ENCODE results near the gene DRAM1. TPM values are rescaled to one million over a fixed set of nuclear protein-coding genes. Genes with fewer than 3 reads are reported as not detected.

DRAM1 gene
- total RNA-seq, 3 donors from 2014 or later = 31.2 to 32.4 (median 31.6) TPM

DNA sequence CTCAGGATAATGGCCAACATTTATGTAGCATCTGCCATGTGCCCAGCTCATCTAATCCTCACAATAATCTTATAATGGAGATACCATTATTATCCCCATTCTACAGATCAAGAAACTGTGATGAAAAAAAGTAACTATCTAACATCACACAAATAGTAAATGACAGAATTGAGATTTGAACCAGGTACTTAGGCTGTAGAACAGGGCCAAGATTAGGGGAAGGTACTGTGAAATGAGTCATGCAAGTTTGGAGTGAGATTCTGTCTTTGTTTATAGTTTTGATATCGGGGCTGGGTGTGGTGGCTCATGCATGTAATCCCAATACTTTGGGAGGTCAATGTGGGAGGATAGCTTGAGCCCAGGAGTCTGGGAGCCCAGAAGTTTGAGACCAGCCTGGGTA is 45.4 kb upstream of the DRAM1 start:
- no peak for TF ChIP-seq POLR2A (IDR thresholded peaks at IDR 0.05)
- TF ChIP-seq, protein P1, sequence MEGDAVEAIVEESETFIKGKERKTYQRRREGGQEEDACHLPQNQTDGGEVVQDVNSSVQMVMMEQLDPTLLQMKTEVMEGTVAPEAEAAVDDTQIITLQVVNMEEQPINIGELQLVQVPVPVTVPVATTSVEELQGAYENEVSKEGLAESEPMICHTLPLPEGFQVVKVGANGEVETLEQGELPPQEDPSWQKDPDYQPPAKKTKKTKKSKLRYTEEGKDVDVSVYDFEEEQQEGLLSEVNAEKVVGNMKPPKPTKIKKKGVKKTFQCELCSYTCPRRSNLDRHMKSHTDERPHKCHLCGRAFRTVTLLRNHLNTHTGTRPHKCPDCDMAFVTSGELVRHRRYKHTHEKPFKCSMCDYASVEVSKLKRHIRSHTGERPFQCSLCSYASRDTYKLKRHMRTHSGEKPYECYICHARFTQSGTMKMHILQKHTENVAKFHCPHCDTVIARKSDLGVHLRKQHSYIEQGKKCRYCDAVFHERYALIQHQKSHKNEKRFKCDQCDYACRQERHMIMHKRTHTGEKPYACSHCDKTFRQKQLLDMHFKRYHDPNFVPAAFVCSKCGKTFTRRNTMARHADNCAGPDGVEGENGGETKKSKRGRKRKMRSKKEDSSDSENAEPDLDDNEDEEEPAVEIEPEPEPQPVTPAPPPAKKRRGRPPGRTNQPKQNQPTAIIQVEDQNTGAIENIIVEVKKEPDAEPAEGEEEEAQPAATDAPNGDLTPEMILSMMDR (IDR thresholded peaks at IDR 0.05) = no peak
- no peak for TF ChIP-seq POLR2AphosphoS5 (IDR thresholded peaks at IDR 0.05)
- no peaks in the 10 kb centered on the region for H3K36me3 ChIP-seq
- intact Hi-C loops (cut with DNase I; ENCODE audit: low total_unique reads) = loop anchor here (5.0 to 10.0 kb wide), 2 partner anchors 735 to 1897 kb away; no protein-coding TSS in a partner anchor
- H3K27ac ChIP-seq = no peak overlapping the region
- H3K27me3 ChIP-seq = no peaks in the 10 kb centered on the region
- no peak for DNase-seq (ENCODE audit: low spot score in 2 of 2)
- H3K4me1 ChIP-seq = no peaks in the 10 kb centered on the region
- H3K4me3 ChIP-seq = no peak overlapping the region
- no peaks in the 10 kb centered on the region for H3K9me3 ChIP-seq

GRCh38 chr12:101838628-101839323 is 38.6 kb upstream of the DRAM1 start:
- no peaks in the 10 kb centered on the region for H3K9me3 ChIP-seq
- TF ChIP-seq POLR2A (IDR thresholded peaks at IDR 0.05) = no peak
- DNase-seq (ENCODE audit: low spot score in 2 of 2) = no peak
- H3K4me3 ChIP-seq = no peak overlapping the region
- intact Hi-C loops (cut with DNase I; ENCODE audit: low total_unique reads) = loop anchor here (10.0 kb wide), 1 partner anchor 1904 kb away; no protein-coding TSS in a partner anchor
- H3K36me3 ChIP-seq = no peaks in the 10 kb centered on the region
- H3K27me3 ChIP-seq = no peaks in the 10 kb centered on the region
- no peak overlapping the region for H3K27ac ChIP-seq
- H3K4me1 ChIP-seq = no peaks in the 10 kb centered on the region

- Histone ChIP-seq H3K4me1 (no peaks in the 10 kb centered on the region), H3K36me3 (no peaks in the 10 kb centered on the region), H3K4me3 (no peak overlapping the region), H3K27me3 (no peaks in the 10 kb centered on the region), H3K9me3 (no peaks in the 10 kb centered on the region), H3K27ac (no peak overlapping the region)
- no peak for TF ChIP-seq POLR2A (IDR thresholded peaks at IDR 0.05)
- TF ChIP-seq, protein P1 (IDR thresholded peaks at IDR 0.05) = peak; percentile 43 to 72 (median 59)
- no peak for TF ChIP-seq POLR2AphosphoS5 (IDR thresholded peaks at IDR 0.05)
- peak; percentile 48 to 59 for DNase-seq (ENCODE audit: low spot score in 2 of 2)
- intact Hi-C loops (cut with DNase I; ENCODE audit: low total_unique reads) = loop anchor here (10.0 kb wide), 1 partner anchor 1905 kb away; no protein-coding TSS in a partner anchor
These were observed 37.8 kb upstream of the DRAM1 start for GRCh38 chr12:101839324-101840283.

DNA sequence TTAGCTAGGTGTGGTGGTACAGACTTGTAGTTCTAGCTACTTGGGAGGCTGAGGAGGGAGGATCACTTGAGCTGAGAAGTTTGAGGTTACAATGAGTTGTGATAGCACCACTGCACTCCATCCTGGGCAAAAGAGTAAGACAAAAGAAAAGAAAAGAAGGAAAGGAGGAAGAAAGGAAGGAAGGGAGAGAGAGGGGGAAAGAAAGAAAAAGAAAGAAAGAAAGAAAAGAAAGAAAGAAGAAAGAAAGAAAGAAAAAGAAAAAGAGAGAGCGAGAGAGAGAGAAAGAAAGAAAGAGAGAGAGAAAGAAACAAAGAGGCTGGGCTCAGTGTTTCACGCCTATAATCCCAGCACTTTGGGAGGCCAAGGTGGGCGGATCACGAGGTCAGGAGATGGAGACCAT is 36.3 kb upstream of the DRAM1 start:
- TF ChIP-seq, protein P1 (IDR thresholded peaks at IDR 0.05) = no peak
- TF ChIP-seq POLR2AphosphoS5 (IDR thresholded peaks at IDR 0.05) (no peak), POLR2A (IDR thresholded peaks at IDR 0.05) (no peak)
- Histone ChIP-seq H3K4me1 (no peaks in the 10 kb centered on the region), H3K4me3 (no peak overlapping the region), H3K27ac (no peak overlapping the region), H3K36me3 (no peaks in the 10 kb centered on the region), H3K9me3 (no peaks in the 10 kb centered on the region), H3K27me3 (no peaks in the 10 kb centered on the region)
- intact Hi-C loops (cut with DNase I; ENCODE audit: low total_unique reads) = no loop called here
- no peak for DNase-seq (ENCODE audit: low spot score in 2 of 2)

DNA sequence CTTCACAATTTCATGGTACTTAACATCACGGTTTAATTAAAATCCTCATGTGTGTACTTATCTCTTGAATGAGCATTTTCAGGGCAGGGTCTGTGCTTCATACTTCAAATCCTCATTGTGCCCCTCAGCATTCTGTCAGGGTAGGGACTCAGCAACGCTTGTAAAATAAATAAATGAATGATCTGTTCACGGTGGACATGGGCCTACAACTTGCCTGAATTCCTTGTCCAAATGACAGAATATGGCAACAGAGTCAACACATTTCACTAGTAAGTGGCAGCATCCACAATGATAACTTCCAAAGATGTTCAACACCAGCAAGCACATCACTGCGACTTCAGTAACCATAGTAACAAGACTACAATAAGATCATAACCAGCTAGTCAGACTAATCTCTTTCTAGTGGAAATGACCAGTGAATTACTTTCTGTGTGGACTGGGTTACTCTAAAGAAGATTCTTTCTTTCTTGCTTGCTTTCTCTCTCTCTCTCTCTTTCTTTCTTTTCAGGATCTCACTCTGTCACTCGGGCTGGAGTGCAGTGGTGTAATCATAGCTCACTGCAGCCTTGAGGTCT is 32.2 kb upstream of the DRAM1 start:
- Histone ChIP-seq H3K4me3 (no peak overlapping the region), H3K36me3 (no peaks in the 10 kb centered on the region), H3K4me1 (no peaks in the 10 kb centered on the region), H3K9me3 (no peaks in the 10 kb centered on the region), H3K27me3 (no peaks in the 10 kb centered on the region), H3K27ac (no peak overlapping the region)
- no peak for DNase-seq (ENCODE audit: low spot score in 2 of 2)
- intact Hi-C loops (cut with DNase I; ENCODE audit: low total_unique reads) = no loop called here
- TF ChIP-seq, protein P1 (IDR thresholded peaks at IDR 0.05) = no peak
- TF ChIP-seq POLR2AphosphoS5 (IDR thresholded peaks at IDR 0.05) (no peak), POLR2A (IDR thresholded peaks at IDR 0.05) (no peak)
